OCI-LY7 (cell line): ENCODE measurements around the gene COMMD10.

Experiments
- CTCF ChIP-seq: fragments of 200-600 bp; sonication (generic); conservative IDR thresholded peaks from 2 replicates; pipeline ENCODE4 v1.5.1; 2014; ENCODE audit warnings: mild to moderate bottlenecking, antibody characterized with exemption, low read length, moderate library complexity, mixed read lengths
- EZH2phosphoT487 ChIP-seq: fragments of 200-600 bp; sonication (generic); IDR thresholded peaks from 2 replicates; pipeline ENCODE4 v1.6.1; 2018; ENCODE audit warnings: low read depth, borderline replicate concordance, mild to moderate bottlenecking, mixed run types, antibody characterized with exemption, low read length, moderate library complexity, mixed read lengths

GRCh38 chr5:116234681-116235080 is 149.9 kb downstream of the COMMD10 start:
- no peak for TF ChIP-seq CTCF
- TF ChIP-seq EZH2phosphoT487: no peak
